ENCODE results near the gene AGAP3. TPM values are rescaled to one million over a fixed set of nuclear protein-coding genes. Genes with fewer than 3 reads are reported as not detected.

The AGAP3 gene
- total RNA-seq, 4 donors from 2014 or later, result 49.0 to 75.2 (median 66.2) TPM

- H3K9me3 ChIP-seq, result no peaks in the 10 kb centered on the region
- H3K4me3 ChIP-seq (replicated peaks in 1 of 3), result peak within 1 kb of the TSS in 1 of 3 donors; percentile 22
- no peaks in the 10 kb centered on the region for H3K27me3 ChIP-seq
- peak in 1 of 6 experiments; percentile 15 for TF ChIP-seq CTCF (IDR thresholded peaks at IDR 0.05)
- TF ChIP-seq POLR2A (IDR thresholded peaks at IDR 0.05), result no peak
- peaks cover 5 to 20% of the 10 kb centered on the region in 2 donors for H3K4me1 ChIP-seq
- WGBS, 2 donors, result 1 to 2% methylated on average over 16 to 35 of the region's 101 CpGs
- no peaks in the 10 kb centered on the region for H3K36me3 ChIP-seq
- DNase-seq, result peak in 1 of 2 donors; percentile 10
- intact Hi-C loops (cut with DNase I), result no loop called here
- no peak within 1 kb of the TSS for H3K27ac ChIP-seq
Observed at GRCh38 chr7:151167197-151167961, 81.1 kb downstream of the AGAP3 start, which contains the start of gene GBX1. Gene GBX1 (minus strand): TSS chr7:151167694. CDS start chr7:151167548, 146 bp downstream.

- intact Hi-C loops (cut with DNase I), result no loop called here
- peak; percentile 17 to 18 for DNase-seq
Observed at GRCh38 chr7:151168003-151168786, 81.9 kb downstream of the AGAP3 start.

GRCh38 chr7:151168787-151169162 lies 82.5 kb downstream of the AGAP3 start:
- H3K36me3 ChIP-seq, result no peaks in the 10 kb centered on the region
- H3K4me1 ChIP-seq, result peaks cover 5 to 20% of the 10 kb centered on the region in 2 donors
- 40% methylated on average over 10 of the region's 10 CpGs for WGBS, 2 donors
- H3K27ac ChIP-seq, result no peak overlapping the region
- intact Hi-C loops (cut with DNase I), result no loop called here
- no peak for DNase-seq
- no peaks in the 10 kb centered on the region for H3K9me3 ChIP-seq
- H3K27me3 ChIP-seq, result no peaks in the 10 kb centered on the region
- H3K4me3 ChIP-seq (replicated peaks in 1 of 3), result no peak overlapping the region
- no peak for TF ChIP-seq CTCF (IDR thresholded peaks at IDR 0.05)
- TF ChIP-seq POLR2A (IDR thresholded peaks at IDR 0.05), result no peak

More at GRCh38 chr7:151168003-151168786, 81.9 kb downstream of the AGAP3 start:
- WGBS, 2 donors, result 6 to 8% methylated on average over 7 to 30 of the region's 52 CpGs
- no peaks in the 10 kb centered on the region for H3K9me3 ChIP-seq
- H3K36me3 ChIP-seq, result no peaks in the 10 kb centered on the region
- H3K27me3 ChIP-seq, result no peaks in the 10 kb centered on the region
- no peak overlapping the region for H3K27ac ChIP-seq
- peaks cover 5 to 20% of the 10 kb centered on the region in 2 donors for H3K4me1 ChIP-seq
- H3K4me3 ChIP-seq (replicated peaks in 1 of 3), result peak overlapping the region in 1 of 3 donors; percentile 22
- TF ChIP-seq CTCF (IDR thresholded peaks at IDR 0.05) (peak; percentile 15 to 67 (median 30)), POLR2A (IDR thresholded peaks at IDR 0.05) (no peak)

DNA sequence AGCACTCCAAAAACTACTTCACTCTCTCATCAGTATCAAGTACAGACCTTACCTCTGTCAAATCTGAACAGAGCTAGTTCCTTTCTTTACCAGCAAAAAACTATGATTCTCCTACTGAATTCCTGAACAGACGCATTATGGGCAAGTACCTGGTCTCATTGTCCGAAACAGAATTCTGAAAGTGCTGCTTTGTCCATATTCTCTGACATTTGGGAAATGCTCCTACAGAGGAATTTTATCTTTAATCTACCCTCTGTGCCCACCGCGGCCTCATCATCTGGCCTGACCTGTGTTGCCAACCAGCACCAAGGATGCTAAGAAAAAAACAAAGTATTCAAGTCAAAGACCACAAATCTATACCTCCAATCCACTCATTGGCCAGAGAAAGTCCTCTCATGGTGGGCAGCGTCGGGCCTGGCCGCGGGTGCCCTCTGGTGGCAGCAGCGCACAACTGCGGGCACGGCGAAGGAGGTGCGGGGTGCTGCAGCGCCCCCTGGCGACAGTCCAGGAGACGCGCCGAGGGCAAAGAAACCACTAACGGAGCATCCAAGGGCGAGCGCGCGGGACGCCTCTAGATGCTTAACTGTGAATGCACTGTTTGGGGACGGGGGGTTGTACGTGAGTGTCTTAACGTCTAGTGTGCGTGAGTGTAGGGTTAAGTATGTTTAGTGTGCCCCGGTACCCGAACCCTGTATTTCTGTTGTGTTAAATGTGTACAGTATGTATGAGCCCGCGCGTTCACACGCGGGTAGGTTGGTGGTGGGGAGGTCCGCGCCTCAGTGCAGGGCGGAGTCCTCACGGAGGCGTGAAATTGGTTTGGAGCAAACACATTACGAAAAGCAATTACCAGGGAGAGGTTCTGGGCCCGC lies 86.2 kb downstream of the AGAP3 start:
- Histone ChIP-seq H3K36me3 (no peaks in the 10 kb centered on the region), H3K4me3 (replicated peaks in 1 of 3) (no peak overlapping the region), H3K9me3 (no peaks in the 10 kb centered on the region), H3K27me3 (no peaks in the 10 kb centered on the region), H3K27ac (no peak overlapping the region), H3K4me1 (peaks cover 0 to 9% of the 10 kb centered on the region in 2 donors)
- intact Hi-C loops (cut with DNase I), result loop anchor here (10.0 kb wide), 1 partner anchor 132 kb away; no protein-coding TSS in a partner anchor
- DNase-seq, result peak; percentile 72 to 77
- TF ChIP-seq POLR2A (IDR thresholded peaks at IDR 0.05), result no peak
- TF ChIP-seq CTCF (IDR thresholded peaks at IDR 0.05), result peak; percentile 1 to 100 (median 100)
- 21 to 30% methylated on average over 30 to 42 of the region's 42 CpGs for WGBS, 2 donors
